HCT116 (cell line): Measurements from ENCODE around the gene ADGRE2.
"Not testable (repeated sequence)": the region's sequence is repeated elsewhere in the genome, so short reads cannot be mapped to it uniquely, and the experiment has no call there.

Source experiments
- ATF3 ChIP-seq: IDR thresholded peaks from 2 replicates; pipeline ENCODE4 v1.6.1; 2012
- CTCF ChIP-seq, 3 experiments: fragments of 200-600 bp in 1 of 3; sonication (generic) in 1 of 3; IDR thresholded peaks in 2 of 3; conservative IDR thresholded peaks in 1 of 3; 2 replicates each; pipeline ENCODE4 v1.5.1; 2012 to 2017; ENCODE audit warnings: low read depth in 2 of 3, low read length in 2 of 3, antibody characterized with exemption in 1 of 3, borderline replicate concordance in 1 of 3, control low read depth in 1 of 3, mild to moderate bottlenecking in 1 of 3, mixed read lengths in 1 of 3, mixed run types in 1 of 3, moderate library complexity in 1 of 3; ENCODE audit not compliant: insufficient read depth in 1 of 3
- JUND ChIP-seq: IDR thresholded peaks from 2 replicates; pipeline ENCODE4 v1.6.1; 2012
- SP1 ChIP-seq: IDR thresholded peaks from 2 replicates; pipeline ENCODE4 v1.6.1; 2012; ENCODE audit warnings: low read depth

- not testable (repeated sequence) for TF ChIP-seq SP1; CTCF (IDR thresholded peaks at IDR 0.05 in 2 of 3, conservative IDR thresholded peaks at IDR 0.05 in 1 of 3; ENCODE audit: borderline replicate concordance in 1 of 3, insufficient read depth in 1 of 3, low read depth in 2 of 3, low read length in 2 of 3); ATF3
- peak; percentile 33 for TF ChIP-seq JUND
These were observed 6.9 kb upstream of the ADGRE2 start for GRCh38 chr19:14785102-14785793.
